Activated naive CD4-positive, alpha-beta T cell treated with anti-CD3 and anti-CD28 coated beads, Interleukin-2, amount 10 ng/mL, durations not matched to agents 7 days and 5 days (primary cell): ENCODE measurements around the gene COG5.

ENCODE experiments used
- CTCF ChIA-PET: fragments of 350-600 bp; sonication (Branson Sonifier 250); formaldehyde crosslinking; loops from one replicate; lab custom pipeline; 2021; ENCODE audit warnings: antibody characterized with exemption; lab: Charles Lee
- DNase-seq: peaks from one replicate; pipeline ENCODE4 v3.0.0-alpha.2; 2020
- H3K27ac Mint-ChIP-seq: one replicate; pipeline ENCODE4 v1.8.0; 2021; ENCODE audit warnings: mild to moderate bottlenecking, moderate library complexity, mixed read lengths
- H3K27me3 Mint-ChIP-seq: one replicate; pipeline ENCODE4 v1.8.0; 2021; ENCODE audit warnings: mild to moderate bottlenecking, mixed read lengths
- H3K36me3 Mint-ChIP-seq: one replicate; pipeline ENCODE4 v1.8.0; 2021; ENCODE audit warnings: mixed read lengths
- H3K4me1 Mint-ChIP-seq: one replicate; pipeline ENCODE4 v1.8.0; 2021; ENCODE audit warnings: mixed read lengths
- H3K4me3 Mint-ChIP-seq: one replicate; pipeline ENCODE4 v1.8.0; 2021; ENCODE audit warnings: mild to moderate bottlenecking, moderate library complexity, mixed read lengths
- H3K9me3 Mint-ChIP-seq: one replicate; pipeline ENCODE4 v1.8.0; 2021; ENCODE audit warnings: mixed read lengths

COG5 gene

GRCh38 chr7:107213945-107214344, 349.8 kb downstream of the COG5 start:
- Mint-ChIP-seq H3K4me3 (no peak overlapping the region), H3K4me1 (no peaks in the 10 kb centered on the region), H3K36me3 (peaks cover 9% of the 10 kb centered on the region), H3K9me3 (peaks cover 13% of the 10 kb centered on the region), H3K27me3 (no peaks in the 10 kb centered on the region), H3K27ac (no peak overlapping the region)
- DNase-seq, result no peak
- CTCF ChIA-PET, result no interaction called here

GRCh38 chr7:107213193-107213788, 350.4 kb downstream of the COG5 start:
- Mint-ChIP-seq H3K27me3 (no peaks in the 10 kb centered on the region), H3K4me1 (no peaks in the 10 kb centered on the region), H3K27ac (no peak overlapping the region), H3K36me3 (peaks cover 9% of the 10 kb centered on the region), H3K9me3 (peaks cover 13% of the 10 kb centered on the region), H3K4me3 (no peak overlapping the region)
- DNase-seq, result no peak
- CTCF ChIA-PET, result no interaction called here

DNA sequence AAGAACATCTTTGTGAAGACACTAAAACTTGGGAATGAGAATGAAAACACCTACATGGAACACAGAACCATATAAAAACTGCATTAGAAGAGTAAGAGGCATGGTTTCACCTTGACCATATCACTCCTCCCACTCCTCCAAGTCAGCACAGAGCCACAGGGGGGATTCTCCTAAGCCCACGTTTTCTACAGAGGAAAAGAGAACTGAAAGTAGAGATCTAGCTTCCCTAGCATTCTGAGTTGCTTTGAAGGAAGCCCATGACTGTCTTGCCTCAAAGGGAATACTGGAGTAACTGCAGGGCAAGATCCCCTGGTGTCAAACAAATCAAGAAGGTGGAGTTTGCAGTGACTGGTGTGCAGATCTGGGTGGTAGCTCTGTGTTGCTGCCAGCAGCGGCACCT, 351.0 kb downstream of the COG5 start:
- Mint-ChIP-seq H3K9me3 (peaks cover 13% of the 10 kb centered on the region), H3K36me3 (peaks cover 14% of the 10 kb centered on the region), H3K4me1 (no peaks in the 10 kb centered on the region), H3K4me3 (no peak overlapping the region), H3K27ac (no peak overlapping the region), H3K27me3 (no peaks in the 10 kb centered on the region)
- CTCF ChIA-PET, result interaction anchor here (0.6 kb wide), 1 partner anchor 382 kb away, joined by 3 read pairs; no protein-coding TSS in a partner anchor
- DNase-seq, result no peak

DNA sequence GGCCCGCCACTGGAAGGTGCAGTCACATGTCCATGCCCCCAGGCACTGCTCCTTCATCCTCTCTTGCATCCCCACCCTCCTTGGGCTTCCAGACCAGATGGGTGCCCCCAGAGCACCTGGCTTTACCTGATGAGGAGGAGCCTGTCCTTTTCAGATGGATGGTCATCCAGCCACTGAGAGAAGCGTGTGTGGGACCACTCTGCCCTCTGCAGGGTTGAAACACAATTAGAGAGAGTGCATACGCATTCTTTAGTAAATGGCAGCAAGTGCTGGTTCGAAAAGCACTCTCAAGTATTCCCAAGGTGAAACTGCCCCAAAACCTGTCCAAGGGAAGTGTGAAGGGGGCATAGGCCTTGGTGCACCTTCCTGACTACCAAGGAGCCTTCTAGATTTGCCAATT, 353.3 kb downstream of the COG5 start:
- Mint-ChIP-seq H3K9me3 (peaks cover 11% of the 10 kb centered on the region), H3K27me3 (no peaks in the 10 kb centered on the region), H3K27ac (no peak overlapping the region)

GRCh38 chr7:107209565-107209964, 354.2 kb downstream of the COG5 start:
- CTCF ChIA-PET, result no interaction called here
- H3K27ac Mint-ChIP-seq, result no peak overlapping the region
- no peak for DNase-seq
- H3K4me3 Mint-ChIP-seq, result no peak overlapping the region
- no peaks in the 10 kb centered on the region for H3K27me3 Mint-ChIP-seq
- H3K9me3 Mint-ChIP-seq, result peaks cover 9% of the 10 kb centered on the region
- no peaks in the 10 kb centered on the region for H3K4me1 Mint-ChIP-seq
- peaks cover 30% of the 10 kb centered on the region for H3K36me3 Mint-ChIP-seq

More for the DNA sequence above, 353.3 kb downstream of the COG5 start:
- no peak for DNase-seq
- Mint-ChIP-seq H3K4me3 (no peak overlapping the region), H3K36me3 (peaks cover 28% of the 10 kb centered on the region), H3K4me1 (no peaks in the 10 kb centered on the region)
- CTCF ChIA-PET, result no interaction called here

DNA sequence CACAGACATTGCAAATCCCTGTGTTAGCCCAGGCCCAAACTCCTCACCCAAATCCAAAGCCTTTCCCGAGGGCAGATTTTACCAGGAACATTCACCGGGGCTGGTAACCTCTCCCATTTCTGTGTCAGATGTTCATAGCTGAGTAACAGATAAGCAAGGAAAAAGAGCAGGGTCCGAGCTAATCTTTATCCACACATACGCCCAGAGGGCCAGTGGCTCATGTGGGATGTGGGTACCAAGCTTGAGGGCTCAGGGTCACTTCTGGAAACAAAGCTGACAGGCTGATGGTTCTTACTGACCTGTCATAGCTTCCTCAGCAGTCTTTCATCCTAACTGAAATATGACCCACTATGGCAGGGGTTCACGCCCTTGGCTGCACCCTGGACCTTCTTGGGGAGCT, 355.2 kb downstream of the COG5 start:
- peaks cover 39% of the 10 kb centered on the region for H3K36me3 Mint-ChIP-seq
- no peaks in the 10 kb centered on the region for H3K4me1 Mint-ChIP-seq

GRCh38 chr7:107208024-107208521, 355.6 kb downstream of the COG5 start:
- CTCF ChIA-PET, result no interaction called here
- Mint-ChIP-seq H3K4me3 (no peak overlapping the region), H3K4me1 (no peaks in the 10 kb centered on the region), H3K36me3 (peaks cover 39% of the 10 kb centered on the region), H3K9me3 (peaks cover under 1% of the 10 kb centered on the region), H3K27ac (no peak overlapping the region), H3K27me3 (no peaks in the 10 kb centered on the region)
- no peak for DNase-seq

More for the DNA sequence above, 355.2 kb downstream of the COG5 start:
- CTCF ChIA-PET, result interaction anchor here (0.5 kb wide), 1 partner anchor 56 kb away, joined by 3 read pairs; no protein-coding TSS in a partner anchor
- Mint-ChIP-seq H3K27ac (no peak overlapping the region), H3K27me3 (no peaks in the 10 kb centered on the region), H3K9me3 (peaks cover 5% of the 10 kb centered on the region), H3K4me3 (no peak overlapping the region)
- no peak for DNase-seq

GRCh38 chr7:107207459-107207858, 356.3 kb downstream of the COG5 start:
- Mint-ChIP-seq H3K27me3 (no peaks in the 10 kb centered on the region), H3K9me3 (no peaks in the 10 kb centered on the region), H3K4me3 (no peak overlapping the region), H3K4me1 (no peaks in the 10 kb centered on the region), H3K36me3 (peaks cover 39% of the 10 kb centered on the region), H3K27ac (no peak overlapping the region)
- DNase-seq, result no peak
- CTCF ChIA-PET, result no interaction called here

DNA sequence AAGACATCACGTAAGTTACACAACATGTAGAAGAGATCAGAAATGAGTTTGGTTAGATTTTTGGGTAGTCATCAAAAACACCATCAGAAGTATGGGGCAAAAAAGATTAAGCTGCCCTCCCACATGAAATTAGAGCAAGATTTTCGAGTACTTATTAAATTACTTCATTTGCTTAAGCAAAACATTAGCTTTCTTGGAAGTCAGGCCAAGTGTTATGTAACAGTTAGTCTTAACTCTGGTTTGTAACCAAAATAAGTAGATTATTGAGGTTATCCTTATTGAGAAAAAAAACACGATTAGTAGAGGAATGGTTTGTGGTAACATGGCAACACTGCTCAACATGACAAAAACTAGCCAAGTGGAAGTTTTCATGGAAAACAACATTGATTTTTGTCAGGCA, 357.0 kb downstream of the COG5 start:
- H3K4me3 Mint-ChIP-seq, result no peak overlapping the region
- H3K27ac Mint-ChIP-seq, result no peak overlapping the region
- CTCF ChIA-PET, result no interaction called here

DNA sequence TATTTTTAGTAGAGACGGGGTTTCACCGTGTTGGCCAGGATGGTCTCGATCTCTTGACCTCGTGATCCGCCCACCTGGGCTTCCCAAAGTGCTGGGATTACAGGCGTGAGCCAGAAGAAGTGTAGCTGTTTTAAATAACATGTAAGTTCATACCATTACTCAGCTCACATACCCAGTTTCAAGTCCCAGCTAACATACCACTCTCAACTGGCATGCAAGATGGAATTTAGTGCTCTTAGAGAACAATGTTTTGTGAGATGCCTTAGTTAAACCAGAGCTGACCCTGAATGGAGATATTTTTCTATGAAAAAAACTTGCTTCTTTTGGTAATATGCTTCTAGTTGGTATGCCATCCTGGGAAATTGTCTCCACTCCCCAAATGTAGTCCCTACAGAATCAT, 357.6 kb downstream of the COG5 start:
- no peaks in the 10 kb centered on the region for H3K9me3 Mint-ChIP-seq
- no peaks in the 10 kb centered on the region for H3K4me1 Mint-ChIP-seq
- CTCF ChIA-PET, result no interaction called here
- no peaks in the 10 kb centered on the region for H3K27me3 Mint-ChIP-seq
- no peak overlapping the region for H3K4me3 Mint-ChIP-seq
- peaks cover 49% of the 10 kb centered on the region for H3K36me3 Mint-ChIP-seq
- no peak overlapping the region for H3K27ac Mint-ChIP-seq
- DNase-seq, result no peak

More for the DNA sequence above, 357.0 kb downstream of the COG5 start:
- DNase-seq, result no peak
- H3K4me1 Mint-ChIP-seq, result no peaks in the 10 kb centered on the region
- H3K9me3 Mint-ChIP-seq, result no peaks in the 10 kb centered on the region
- no peaks in the 10 kb centered on the region for H3K27me3 Mint-ChIP-seq
- peaks cover 45% of the 10 kb centered on the region for H3K36me3 Mint-ChIP-seq

- peaks cover 58% of the 10 kb centered on the region for H3K36me3 Mint-ChIP-seq
- no peak overlapping the region for H3K27ac Mint-ChIP-seq
These were observed 360.1 kb downstream of the COG5 start for GRCh38 chr7:107203607-107204006.

DNA sequence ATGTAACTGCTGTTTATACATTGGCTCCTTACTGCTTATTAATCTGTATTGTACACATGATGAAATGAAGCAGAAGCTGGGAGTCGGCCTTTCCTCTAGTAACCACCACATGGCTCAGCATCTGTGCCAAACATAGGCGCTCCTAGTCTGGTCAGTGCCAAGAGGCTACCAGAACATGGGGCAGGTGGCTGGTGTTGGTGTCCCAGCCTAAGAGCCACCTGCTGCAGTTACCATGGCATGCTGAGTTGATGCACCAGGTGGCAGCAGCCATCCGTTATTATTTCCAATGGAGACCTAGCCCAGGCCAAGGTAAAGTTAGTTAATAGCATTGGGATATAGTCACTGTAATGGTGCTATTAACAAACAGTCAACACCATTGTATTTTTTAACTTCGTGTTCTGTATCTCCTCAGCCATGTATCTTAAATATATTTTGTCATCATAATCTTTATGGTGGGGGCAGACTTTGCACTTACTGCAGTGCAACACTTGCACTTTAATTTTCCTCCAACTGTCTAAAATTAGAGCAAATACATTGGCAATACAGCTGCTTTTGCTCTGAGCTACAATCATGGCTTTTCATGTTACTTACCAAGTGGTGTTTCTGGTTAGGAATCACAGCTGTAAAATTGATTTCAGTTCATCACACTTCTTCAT, 361.8 kb downstream of the COG5 start:
- Mint-ChIP-seq H3K27ac (no peak overlapping the region), H3K4me1 (no peaks in the 10 kb centered on the region)

More at GRCh38 chr7:107203607-107204006, 360.1 kb downstream of the COG5 start:
- Mint-ChIP-seq H3K27me3 (no peaks in the 10 kb centered on the region), H3K4me3 (no peak overlapping the region), H3K4me1 (no peaks in the 10 kb centered on the region), H3K9me3 (no peaks in the 10 kb centered on the region)
- CTCF ChIA-PET, result interaction anchor here (1.4 kb wide), 1 partner anchor 259 kb away, joined by 5 read pairs; no protein-coding TSS in a partner anchor
- no peak for DNase-seq

GRCh38 chr7:107196834-107197610, 366.7 kb downstream of the COG5 start:
- H3K4me1 Mint-ChIP-seq, result no peaks in the 10 kb centered on the region
- no peak overlapping the region for H3K4me3 Mint-ChIP-seq
- no peak for DNase-seq
- H3K9me3 Mint-ChIP-seq, result no peaks in the 10 kb centered on the region
- peaks cover 48% of the 10 kb centered on the region for H3K36me3 Mint-ChIP-seq
- CTCF ChIA-PET, result interaction anchor here (0.8 kb wide), 2 partner anchors 670 to 682 kb away, joined by 3 read pairs; no protein-coding TSS in a partner anchor
- H3K27ac Mint-ChIP-seq, result no peak overlapping the region
- no peaks in the 10 kb centered on the region for H3K27me3 Mint-ChIP-seq

More for the DNA sequence above, 361.8 kb downstream of the COG5 start:
- CTCF ChIA-PET, result interaction anchor here (1.4 to 1.7 kb wide), 2 partner anchors 526 to 673 kb away, joined by 3 to 4 read pairs; no protein-coding TSS in a partner anchor
- H3K9me3 Mint-ChIP-seq, result no peaks in the 10 kb centered on the region
- no peak overlapping the region for H3K4me3 Mint-ChIP-seq
- peak; percentile 40 for DNase-seq
- peaks cover 58% of the 10 kb centered on the region for H3K36me3 Mint-ChIP-seq
- H3K27me3 Mint-ChIP-seq, result no peaks in the 10 kb centered on the region

DNA sequence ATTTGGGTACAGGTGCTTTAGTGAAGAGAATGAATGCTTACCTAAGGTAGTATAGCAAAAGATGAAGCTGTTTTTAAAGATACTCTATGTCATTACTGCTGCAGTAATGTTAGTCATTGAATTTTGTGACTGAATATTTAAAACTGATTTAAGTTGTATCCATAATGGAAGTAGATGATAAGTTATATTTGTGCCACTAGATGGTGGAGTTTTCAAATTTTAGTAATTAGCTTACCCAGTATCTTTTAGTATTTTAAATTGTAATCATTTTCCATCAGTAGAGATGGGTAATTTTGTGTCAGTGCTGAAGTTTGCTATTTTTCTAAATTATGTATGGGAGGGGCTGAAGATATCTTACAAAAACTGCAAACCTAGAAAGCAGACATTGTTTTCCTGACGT, 369.7 kb downstream of the COG5 start:
- H3K27me3 Mint-ChIP-seq, result no peaks in the 10 kb centered on the region
- no peaks in the 10 kb centered on the region for H3K4me1 Mint-ChIP-seq
- no peak overlapping the region for H3K4me3 Mint-ChIP-seq
- H3K27ac Mint-ChIP-seq, result no peak overlapping the region
- H3K9me3 Mint-ChIP-seq, result no peaks in the 10 kb centered on the region
- CTCF ChIA-PET, result interaction anchor here (1.1 to 1.4 kb wide), 4 partner anchors 44 to 681 kb away, joined by 3 to 4 read pairs (median 4); no protein-coding TSS in a partner anchor
- H3K36me3 Mint-ChIP-seq, result peaks cover 39% of the 10 kb centered on the region
- no peak for DNase-seq
